Naive thymus-derived CD4-positive, alpha-beta T cell (primary cell): ENCODE measurements around the gene C11orf68. TPM values are rescaled to one million over a fixed set of nuclear protein-coding genes. Genes with fewer than 3 reads are reported as not detected.

ENCODE experiments used
- ATAC-seq: fragments of 150-1000 bp; cut with Tn5 transposase; 2 replicates; pipeline ENCODE4 v1.10.0; 2021; ENCODE audit warnings: mild to moderate bottlenecking, moderate library complexity
- CTCF ChIA-PET: fragments of 350-600 bp; sonication (Branson Sonifier 250); formaldehyde crosslinking; loops from one replicate; lab custom pipeline; 2021; ENCODE audit warnings: antibody characterized with exemption; lab: Charles Lee
- POLR2A ChIA-PET: fragments of 350-600 bp; sonication (Branson Sonifier 250); formaldehyde crosslinking; loops from one replicate; lab custom pipeline; 2021; ENCODE audit warnings: antibody characterized with exemption, inconsistent platforms; lab: Charles Lee
- DNase-seq, 9 donors: peaks; one replicate each; pipeline versions ENCODE4 v3.0.0 to v3.0.0-alpha.2; 2020 to 2022; ENCODE audit warnings: mixed read lengths in 1 of 9
- H3K27ac ChIP-seq: one replicate; pipeline ENCODE4 v1.7.0; 2013; ENCODE audit warnings: mild to moderate bottlenecking, low read depth, low read length, moderate library complexity
- H3K27me3 ChIP-seq, 2 donors: one replicate each; pipeline ENCODE4 v1.7.0; 2013; ENCODE audit warnings: low read length in 2 of 2, mild to moderate bottlenecking in 2 of 2, moderate library complexity in 2 of 2; ENCODE audit not compliant: control insufficient read depth in 2 of 2, insufficient read depth in 2 of 2
- H3K36me3 ChIP-seq, 3 experiments: 1 replicate in 2 of 3; 2 replicates in 1 of 3; pipeline ENCODE4 v1.7.0; 2013; ENCODE audit warnings: low read length in 3 of 3, mild to moderate bottlenecking in 3 of 3, moderate library complexity in 1 of 3; ENCODE audit not compliant: insufficient read depth in 3 of 3, control insufficient read depth in 2 of 3
- H3K4me1 ChIP-seq, 2 donors: one replicate each; pipeline ENCODE4 v1.7.0; 2013; ENCODE audit warnings: low read length in 2 of 2, mild to moderate bottlenecking in 2 of 2, moderate library complexity in 1 of 2; ENCODE audit not compliant: control insufficient read depth in 2 of 2, insufficient read depth in 2 of 2
- H3K4me3 ChIP-seq: 2 replicates; pipeline ENCODE4 v1.7.0; 2013; ENCODE audit warnings: mild to moderate bottlenecking, low read length
- H3K9me3 ChIP-seq, 3 experiments: 1 replicate in 2 of 3; 2 replicates in 1 of 3; pipeline ENCODE4 v1.7.0; 2013; ENCODE audit warnings: low read length in 3 of 3; ENCODE audit not compliant: control insufficient read depth in 2 of 3
- H3K27ac Mint-ChIP-seq, 9 donors: one replicate each; pipeline ENCODE4 v1.8.0; 2020 to 2022; ENCODE audit warnings: mixed read lengths in 9 of 9, mild to moderate bottlenecking in 8 of 9, moderate library complexity in 5 of 9, inconsistent platforms in 2 of 9
- H3K27me3 Mint-ChIP-seq, 5 donors: one replicate each; pipeline ENCODE4 v1.8.0; 2021 to 2022; ENCODE audit warnings: mixed read lengths in 5 of 5, mild to moderate bottlenecking in 1 of 5
- H3K36me3 Mint-ChIP-seq, 5 donors: one replicate each; pipeline ENCODE4 v1.8.0; 2020 to 2022; ENCODE audit warnings: mixed read lengths in 5 of 5, mild to moderate bottlenecking in 3 of 5, inconsistent platforms in 1 of 5
- H3K4me1 Mint-ChIP-seq, 7 donors: one replicate each; pipeline ENCODE4 v1.8.0; 2020 to 2022; ENCODE audit warnings: mixed read lengths in 7 of 7, mild to moderate bottlenecking in 3 of 7, inconsistent platforms in 1 of 7
- H3K4me3 Mint-ChIP-seq, 10 donors: one replicate each; pipeline ENCODE4 v1.8.0; 2020 to 2022; ENCODE audit warnings: mild to moderate bottlenecking in 10 of 10, mixed read lengths in 10 of 10, moderate library complexity in 6 of 10, inconsistent platforms in 2 of 10
- H3K9me3 Mint-ChIP-seq, 11 donors: one replicate each; pipeline ENCODE4 v1.8.0; 2020 to 2022; ENCODE audit warnings: mixed read lengths in 11 of 11, mild to moderate bottlenecking in 4 of 11, inconsistent platforms in 1 of 11, moderate library complexity in 1 of 11
- intact Hi-C, 2 donors: fragments of 100-400 bp; cut with micrococcal nuclease; formaldehyde crosslinking; loops; one replicate each; pipeline ENCODE4 v1.15.1; 2023
- polyA plus RNA-seq, 2 donors: library from polyadenylated mRNA; unstranded; fragments of 300-500 nt; fragmentation: Illumina TruSeq; gene quantifications; one replicate each; pipeline ENCODE4 v1.2.3, GENCODE V29; 2021
- total RNA-seq, 6 experiments: library from RNA in 5 of 6; stranded (reverse) in 5 of 6; gene quantifications; 1 replicate in 5 of 6; 2 replicates in 1 of 6; pipeline ENCODE4 v1.2.3 and lab custom pipeline; 2021 to 2026

Gene C11orf68
- total and polyA plus RNA-seq, 7 experiments from 2014 or later: 18.5 to 104 (median 58.8) TPM

DNA sequence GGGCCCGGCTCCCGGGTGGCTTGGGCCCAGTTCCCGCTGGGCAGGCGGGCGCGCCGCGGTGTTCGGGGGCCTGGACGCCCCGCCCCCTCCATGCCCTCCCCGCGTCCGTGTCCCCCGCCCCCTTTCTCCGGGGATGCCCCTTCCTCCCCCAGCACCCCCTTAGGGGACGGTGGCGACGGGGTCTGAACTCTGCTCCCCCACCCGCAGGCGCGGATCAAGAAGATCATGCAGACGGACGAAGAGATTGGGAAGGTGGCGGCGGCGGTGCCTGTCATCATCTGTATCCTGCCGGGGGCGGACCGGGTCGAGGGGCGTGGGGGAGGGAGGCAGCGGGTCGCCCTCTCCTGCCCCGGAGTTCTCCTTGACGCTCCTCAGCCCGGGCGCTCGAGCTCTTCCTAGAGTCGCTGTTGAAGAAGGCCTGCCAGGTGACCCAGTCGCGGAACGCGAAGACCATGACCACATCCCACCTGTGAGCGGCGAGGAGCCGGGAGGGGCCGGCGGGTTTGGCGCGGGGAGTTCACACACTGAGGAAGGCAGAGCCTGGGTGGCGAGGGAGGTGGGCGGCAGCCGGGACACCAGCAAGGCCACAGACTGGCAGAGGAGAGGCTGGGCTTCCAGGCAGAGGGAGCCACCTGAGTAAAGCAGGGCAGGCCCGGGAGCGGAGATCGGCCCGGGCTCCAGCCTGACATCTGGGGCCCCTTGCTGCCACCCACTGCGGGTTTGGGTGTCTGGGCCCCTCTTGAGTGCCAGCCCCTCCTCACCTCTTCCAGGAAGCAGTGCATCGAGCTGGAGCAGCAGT lies 910 bp upstream of the C11orf68 start:
- peaks cover 26 to 28% of the 10 kb centered on the region in 2 donors for H3K4me1 ChIP-seq
- no peaks in the 10 kb centered on the region for H3K9me3 Mint-ChIP-seq
- CTCF ChIA-PET: interaction anchor here (0.5 to 1.7 kb wide), 5 partner anchors 29 to 160 kb away, joined by 3 to 5 read pairs (median 4); partner anchors contain the start of gene CCDC85B
- peak overlapping the region; percentile 76 for H3K4me3 ChIP-seq
- DNase-seq: peak in 1 of 9 donors; percentile 64
- H3K27me3 ChIP-seq: no peaks in the 10 kb centered on the region
- H3K36me3 ChIP-seq: peaks cover 0 to 43% (median 4%) of the 10 kb centered on the region in 3 experiments
- H3K27ac ChIP-seq: peak overlapping the region; percentile 91
- H3K27ac Mint-ChIP-seq: peak overlapping the region; percentile 77 to 93 (median 89)
- POLR2A ChIA-PET: interaction anchor here (0.8 to 5.7 kb wide), 7 partner anchors 13 to 60 kb away, joined by 3 to 54 read pairs (median 4); partner anchors contain the start of genes CCDC85B, FIBP and MUS81
- H3K27me3 Mint-ChIP-seq: no peaks in the 10 kb centered on the region
- H3K36me3 Mint-ChIP-seq: peaks cover 4 to 33% (median 13%) of the 10 kb centered on the region in 5 donors
- peaks cover 28 to 58% (median 34%) of the 10 kb centered on the region in 7 donors for H3K4me1 Mint-ChIP-seq
- intact Hi-C loops: loop anchor here (1.0 kb wide), 15 partner anchors 9 to 349 kb away; partner anchors contain the start of genes BANF1 (in 2 of the 2), EIF1AD (in 2 of the 2), FOSL1 (in 2 of the 2) and PCNX3 (in 2 of the 2)
- ATAC-seq: peak; percentile 35
- H3K4me3 Mint-ChIP-seq: peak overlapping the region; percentile 86 to 96 (median 93)
- no peaks in the 10 kb centered on the region for H3K9me3 ChIP-seq

DNA sequence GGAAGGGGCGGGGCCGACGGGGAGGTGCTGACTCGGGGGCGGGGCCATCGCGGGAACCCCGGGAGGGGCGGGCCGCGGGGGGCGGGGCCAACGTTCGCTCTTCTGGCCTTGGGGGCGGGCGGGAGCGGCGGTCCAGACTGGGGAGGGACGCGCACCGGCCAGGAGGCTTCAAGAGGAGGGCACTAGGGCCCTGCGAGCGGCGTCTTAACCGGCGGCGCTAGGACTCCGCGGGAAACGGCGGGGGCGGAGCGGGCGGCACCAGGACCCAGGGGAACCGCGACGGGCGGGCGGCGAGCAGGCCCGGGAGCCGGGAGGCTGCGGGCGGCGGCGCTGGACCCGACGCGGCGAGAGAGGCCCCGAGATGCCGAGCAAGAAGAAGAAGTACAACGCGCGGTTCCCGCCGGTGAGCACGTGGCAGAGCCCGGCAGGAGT lies 295 bp upstream of the C11orf68 start, which contains the start of gene DRAP1:
DRAP1 (plus strand) TSS at position 286 of the 432 bp plus-strand sequence; CDS start at position 362, 76 bp downstream.
- Mint-ChIP-seq H3K9me3 (no peaks in the 10 kb centered on the region), H3K4me3 (peak within 1 kb of the TSS; percentile 86 to 96 (median 93)), H3K27ac (peak within 1 kb of the TSS; percentile 79 to 96 (median 90)), H3K27me3 (no peaks in the 10 kb centered on the region), H3K4me1 (peaks cover 32 to 61% (median 35%) of the 10 kb centered on the region in 7 donors), H3K36me3 (peaks cover 4 to 33% (median 13%) of the 10 kb centered on the region in 5 donors)
- intact Hi-C loops: loop anchor here (1.0 kb wide), 15 partner anchors 9 to 349 kb away; partner anchors contain the start of genes BANF1 (in 2 of the 2), EIF1AD (in 2 of the 2), FOSL1 (in 2 of the 2) and PCNX3 (in 2 of the 2)
- ATAC-seq: peak; percentile 93
- H3K4me3 ChIP-seq: peak within 1 kb of the TSS; percentile 83
- H3K4me1 ChIP-seq: peaks cover 26 to 28% of the 10 kb centered on the region in 2 donors
- POLR2A ChIA-PET: interaction anchor here (0.8 to 5.7 kb wide), 18 partner anchors 10 to 86 kb away, joined by 3 to 54 read pairs (median 6); partner anchors contain the start of genes CCDC85B, FIBP, MUS81 and SART1
- CTCF ChIA-PET: interaction anchor here (1.3 to 2.3 kb wide), 3 partner anchors 23 to 32 kb away, joined by 3 to 13 read pairs (median 4); partner anchors contain the start of gene CCDC85B
- DNase-seq: peak; percentile 95 to 98 (median 97)
- no peaks in the 10 kb centered on the region for H3K27me3 ChIP-seq
- H3K36me3 ChIP-seq: peaks cover 0 to 37% (median 4%) of the 10 kb centered on the region in 3 experiments
- peak within 1 kb of the TSS; percentile 95 for H3K27ac ChIP-seq
- no peaks in the 10 kb centered on the region for H3K9me3 ChIP-seq

DNA sequence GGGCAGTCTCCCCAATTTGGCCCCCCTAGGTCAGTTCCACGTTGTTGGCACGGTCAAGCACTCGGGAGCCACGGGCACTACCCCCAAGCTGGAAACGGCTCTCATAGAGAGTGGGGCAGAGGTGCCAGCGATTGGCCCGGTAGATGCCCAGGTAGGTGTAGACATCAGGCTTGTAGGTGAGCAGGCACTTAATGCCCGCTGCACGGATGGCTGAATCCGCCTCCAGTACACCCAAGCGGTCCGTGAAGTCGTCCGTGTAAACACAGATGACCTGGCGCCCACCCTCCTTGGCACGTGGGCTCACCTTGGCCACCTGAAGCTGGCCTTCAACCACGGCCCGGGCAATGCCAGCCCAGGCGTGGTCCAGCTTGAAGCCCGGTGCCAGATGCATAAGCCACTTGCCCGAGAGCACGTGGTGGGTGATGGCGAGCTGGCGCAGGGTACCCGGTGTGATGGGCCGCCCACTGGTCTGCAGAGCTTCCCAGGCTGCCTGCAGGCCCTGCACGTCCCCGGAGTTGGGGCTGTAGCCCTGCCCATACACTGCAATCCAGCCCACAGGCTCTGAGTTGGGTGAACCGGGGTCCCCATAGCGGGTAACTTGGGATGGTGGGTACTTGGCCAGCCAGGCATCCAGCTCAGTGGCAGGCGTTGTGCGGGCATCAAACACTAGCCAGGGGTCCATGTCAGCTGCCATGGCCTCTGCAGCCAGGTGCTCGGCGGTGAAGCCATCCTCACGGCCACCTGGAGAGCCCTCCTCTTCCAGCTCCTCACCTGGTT lies 1.2 kb downstream of the C11orf68 start:
- DNase-seq (no peak), ATAC-seq (no peak)
- Histone ChIP-seq H3K4me3 (peak overlapping the region; percentile 83), H3K4me1 (peaks cover 26 to 28% of the 10 kb centered on the region in 2 donors), H3K9me3 (no peaks in the 10 kb centered on the region), H3K27me3 (no peaks in the 10 kb centered on the region), H3K27ac (peak overlapping the region; percentile 95), H3K36me3 (peaks cover 0 to 29% (median 2%) of the 10 kb centered on the region in 3 experiments)
- Mint-ChIP-seq H3K9me3 (no peaks in the 10 kb centered on the region), H3K27me3 (no peaks in the 10 kb centered on the region), H3K36me3 (peaks cover 3 to 27% (median 7%) of the 10 kb centered on the region in 5 donors), H3K4me1 (peaks cover 29 to 52% (median 30%) of the 10 kb centered on the region in 7 donors), H3K27ac (peak overlapping the region in 8 of 9 donors; percentile 74 to 94 (median 88)), H3K4me3 (peak overlapping the region; percentile 86 to 96 (median 90))
- intact Hi-C loops: no loop called here
- POLR2A ChIA-PET: interaction anchor here (0.6 to 2.5 kb wide), 22 partner anchors 9 to 281 kb away, joined by 3 to 54 read pairs (median 4); partner anchors contain the start of genes CCDC85B, FIBP, FOSL1 and MUS81
- CTCF ChIA-PET: interaction anchor here (0.6 to 2.3 kb wide), 5 partner anchors 19 to 30 kb away, joined by 3 to 13 read pairs (median 4); partner anchors contain the start of gene CCDC85B

DNA sequence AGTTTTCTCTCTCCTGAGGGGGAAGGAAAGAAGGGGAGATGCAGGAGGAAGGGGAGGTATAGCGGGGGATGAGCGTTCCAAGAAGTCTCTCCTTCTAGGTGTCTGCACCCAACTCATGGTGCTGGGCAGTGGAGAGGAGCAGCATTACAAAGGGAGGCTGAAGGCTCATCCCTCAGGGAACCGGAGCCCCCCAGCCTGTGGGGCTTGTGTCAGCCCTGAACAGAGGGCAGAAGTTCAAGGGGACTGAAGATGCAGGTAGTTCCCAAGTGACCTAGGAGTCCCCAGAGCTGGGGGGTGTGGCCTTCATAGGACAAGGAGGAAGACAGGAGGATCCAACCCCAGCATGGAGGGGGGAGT lies 1.8 kb downstream of the C11orf68 start:
- CTCF ChIA-PET: interaction anchor here (2.3 kb wide), 1 partner anchor 27 kb away, joined by 13 read pairs; the partner anchor contains the start of gene CCDC85B
- intact Hi-C loops: no loop called here
- Mint-ChIP-seq H3K4me3 (peak overlapping the region; percentile 52 to 96 (median 88)), H3K36me3 (peaks cover 0 to 22% (median under 1%) of the 10 kb centered on the region in 5 donors), H3K27ac (peak overlapping the region in 8 of 9 donors; percentile 8 to 86 (median 70)), H3K27me3 (no peaks in the 10 kb centered on the region), H3K9me3 (no peaks in the 10 kb centered on the region), H3K4me1 (peaks cover 25 to 47% (median 29%) of the 10 kb centered on the region in 7 donors)
- Histone ChIP-seq H3K36me3 (peaks cover 0 to 23% (median 0%) of the 10 kb centered on the region in 3 experiments), H3K27ac (peak overlapping the region; percentile 27), H3K4me1 (peaks cover 26 to 28% of the 10 kb centered on the region in 2 donors), H3K9me3 (no peaks in the 10 kb centered on the region), H3K4me3 (peak overlapping the region; percentile 83), H3K27me3 (no peaks in the 10 kb centered on the region)
- DNase-seq (no peak), ATAC-seq (no peak)
- POLR2A ChIA-PET: interaction anchor here (0.6 to 2.5 kb wide), 12 partner anchors 8 to 282 kb away, joined by 3 to 54 read pairs (median 6); partner anchors contain the start of genes CCDC85B, FIBP and FOSL1

DNA sequence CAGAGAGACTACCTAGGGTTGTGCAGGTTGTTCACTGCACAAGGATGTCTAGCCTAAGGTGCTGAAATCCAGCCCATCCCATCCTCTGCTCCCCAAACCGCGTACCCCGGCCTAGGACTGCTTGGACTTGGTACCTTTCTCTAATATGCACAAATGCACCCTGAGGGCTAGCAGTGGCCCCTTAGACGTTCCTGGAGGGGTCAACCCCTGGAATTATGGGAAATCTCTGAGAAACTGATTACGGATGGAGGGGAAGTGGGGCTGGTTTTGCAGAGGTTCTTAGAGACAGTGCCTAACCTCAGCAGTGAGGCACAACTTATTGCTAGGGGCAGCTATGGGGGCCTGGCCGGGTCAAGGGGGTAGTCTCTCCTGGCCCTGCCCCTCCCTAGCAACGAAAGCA lies 2.5 kb downstream of the C11orf68 start:
- no peaks in the 10 kb centered on the region for H3K9me3 Mint-ChIP-seq
- intact Hi-C loops: no loop called here
- peaks cover 0 to 21% (median 0%) of the 10 kb centered on the region in 5 donors for H3K36me3 Mint-ChIP-seq
- Histone ChIP-seq H3K4me3 (no peak overlapping the region), H3K36me3 (peaks cover 0 to 18% (median 0%) of the 10 kb centered on the region in 3 experiments), H3K4me1 (peaks cover 26 to 28% of the 10 kb centered on the region in 2 donors), H3K27me3 (no peaks in the 10 kb centered on the region), H3K9me3 (no peaks in the 10 kb centered on the region), H3K27ac (no peak overlapping the region)
- ChIA-PET CTCF (interaction anchor here (0.7 kb wide), 1 partner anchor 32 kb away, joined by 4 read pairs; no protein-coding TSS in a partner anchor), POLR2A (interaction anchor here (0.9 to 2.8 kb wide), 4 partner anchors 23 to 43 kb away, joined by 3 to 17 read pairs (median 4); partner anchors contain the start of gene CCDC85B)
- H3K4me1 Mint-ChIP-seq: peaks cover 24 to 43% (median 29%) of the 10 kb centered on the region in 7 donors
- peaks cover 0 to 2% (median 0%) of the 10 kb centered on the region in 5 donors for H3K27me3 Mint-ChIP-seq
- peak overlapping the region; percentile 52 to 96 (median 88) for H3K4me3 Mint-ChIP-seq
- DNase-seq: no peak
- peak overlapping the region in 6 of 9 donors; percentile 35 to 87 (median 75) for H3K27ac Mint-ChIP-seq
- ATAC-seq: no peak
